ENCODE results near the gene IDE. TPM values are rescaled to one million over a fixed set of nuclear protein-coding genes. Genes with fewer than 3 reads are reported as not detected.

The IDE gene
- total and polyA plus RNA-seq, 10 of the 15 experiments (the other 5 are each of a cell fraction or from before 2014, with no cell fraction given), result 11.6 to 54.5 (median 33.6) TPM

DNA sequence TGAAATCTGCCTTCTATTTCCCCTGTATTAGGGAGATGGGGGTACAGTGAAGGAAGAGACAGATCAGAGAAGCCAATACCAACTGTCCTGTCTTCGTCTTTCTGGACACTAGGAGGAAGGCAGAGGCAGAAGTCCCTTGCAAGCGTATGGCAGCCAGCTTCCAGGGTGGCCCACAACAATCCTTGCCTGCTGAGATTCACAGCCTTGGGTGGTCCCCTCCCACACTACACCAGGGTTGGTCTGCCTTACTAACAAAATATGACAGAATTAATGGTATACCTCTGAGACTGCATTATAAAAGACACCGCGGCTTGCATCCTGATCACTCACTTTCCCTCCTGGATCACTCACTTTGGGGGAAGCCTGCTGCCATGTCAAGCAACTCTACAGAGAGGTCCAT, 90.4 kb downstream of the IDE start (continued):
- TF ChIP-seq HSF1 (IDR thresholded peaks at IDR 0.05; ENCODE audit: low read depth, low read length), result no peak
- TF ChIP-seq, protein P1, sequence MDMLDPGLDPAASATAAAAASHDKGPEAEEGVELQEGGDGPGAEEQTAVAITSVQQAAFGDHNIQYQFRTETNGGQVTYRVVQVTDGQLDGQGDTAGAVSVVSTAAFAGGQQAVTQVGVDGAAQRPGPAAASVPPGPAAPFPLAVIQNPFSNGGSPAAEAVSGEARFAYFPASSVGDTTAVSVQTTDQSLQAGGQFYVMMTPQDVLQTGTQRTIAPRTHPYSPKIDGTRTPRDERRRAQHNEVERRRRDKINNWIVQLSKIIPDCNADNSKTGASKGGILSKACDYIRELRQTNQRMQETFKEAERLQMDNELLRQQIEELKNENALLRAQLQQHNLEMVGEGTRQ (IDR thresholded peaks at IDR 0.05; ENCODE audit: borderline replicate concordance, low read depth, low read length), result no peak
- TF ChIP-seq SMARCA5 (IDR thresholded peaks at IDR 0.05), result no peak
- TF ChIP-seq BMI1 (IDR thresholded peaks at IDR 0.05; ENCODE audit: borderline replicate concordance), result no peak
- no peak for TF ChIP-seq SUPT20H (IDR thresholded peaks at IDR 0.05; ENCODE audit: borderline replicate concordance, control insufficient read depth, low read depth, low read length)
- TF ChIP-seq SRF (IDR thresholded peaks at IDR 0.05; ENCODE audit: low read depth in 2 of 2, low read length in 2 of 2), result no peak
- TF ChIP-seq, protein P2, sequence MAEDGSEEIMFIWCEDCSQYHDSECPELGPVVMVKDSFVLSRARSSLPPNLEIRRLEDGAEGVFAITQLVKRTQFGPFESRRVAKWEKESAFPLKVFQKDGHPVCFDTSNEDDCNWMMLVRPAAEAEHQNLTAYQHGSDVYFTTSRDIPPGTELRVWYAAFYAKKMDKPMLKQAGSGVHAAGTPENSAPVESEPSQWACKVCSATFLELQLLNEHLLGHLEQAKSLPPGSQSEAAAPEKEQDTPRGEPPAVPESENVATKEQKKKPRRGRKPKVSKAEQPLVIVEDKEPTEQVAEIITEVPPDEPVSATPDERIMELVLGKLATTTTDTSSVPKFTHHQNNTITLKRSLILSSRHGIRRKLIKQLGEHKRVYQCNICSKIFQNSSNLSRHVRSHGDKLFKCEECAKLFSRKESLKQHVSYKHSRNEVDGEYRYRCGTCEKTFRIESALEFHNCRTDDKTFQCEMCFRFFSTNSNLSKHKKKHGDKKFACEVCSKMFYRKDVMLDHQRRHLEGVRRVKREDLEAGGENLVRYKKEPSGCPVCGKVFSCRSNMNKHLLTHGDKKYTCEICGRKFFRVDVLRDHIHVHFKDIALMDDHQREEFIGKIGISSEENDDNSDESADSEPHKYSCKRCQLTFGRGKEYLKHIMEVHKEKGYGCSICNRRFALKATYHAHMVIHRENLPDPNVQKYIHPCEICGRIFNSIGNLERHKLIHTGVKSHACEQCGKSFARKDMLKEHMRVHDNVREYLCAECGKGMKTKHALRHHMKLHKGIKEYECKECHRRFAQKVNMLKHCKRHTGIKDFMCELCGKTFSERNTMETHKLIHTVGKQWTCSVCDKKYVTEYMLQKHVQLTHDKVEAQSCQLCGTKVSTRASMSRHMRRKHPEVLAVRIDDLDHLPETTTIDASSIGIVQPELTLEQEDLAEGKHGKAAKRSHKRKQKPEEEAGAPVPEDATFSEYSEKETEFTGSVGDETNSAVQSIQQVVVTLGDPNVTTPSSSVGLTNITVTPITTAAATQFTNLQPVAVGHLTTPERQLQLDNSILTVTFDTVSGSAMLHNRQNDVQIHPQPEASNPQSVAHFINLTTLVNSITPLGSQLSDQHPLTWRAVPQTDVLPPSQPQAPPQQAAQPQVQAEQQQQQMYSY (CRISPR knock-in tag; IDR thresholded peaks at IDR 0.05), result no peak
- TF ChIP-seq NR2C1 (IDR thresholded peaks at IDR 0.05), result no peak
- no peak for TF ChIP-seq POU2F2 (IDR thresholded peaks at IDR 0.05; ENCODE audit: borderline replicate concordance, low read depth, low read length)
- TF ChIP-seq TAF1 (IDR thresholded peaks at IDR 0.05; ENCODE audit: borderline replicate concordance, low read depth, low read length), result no peak
- no peak for TF ChIP-seq NFYA (IDR thresholded peaks at IDR 0.05; ENCODE audit: borderline replicate concordance, low read depth, low read length)

All from GM12878 (cell line).